Thyroid gland (tissue), 4 donors: Measurements from ENCODE around the gene LRTM1. TPM values are rescaled to one million over a fixed set of nuclear protein-coding genes. Genes with fewer than 3 reads are reported as not detected.

ENCODE experiments used
- DNase-seq, 2 donors: peaks; one replicate each; pipeline ENCODE4 v3.0.0-alpha.2; 2019
- H3K27ac ChIP-seq, 3 donors: fragments of 200-600 bp; sonication (generic); 1 replicate in 2 of 3; 2 replicates in 1 of 3; pipeline ENCODE4 v1.5.1; 2016 to 2019; ENCODE audit warnings: mild to moderate bottlenecking in 1 of 3, moderate library complexity in 1 of 3
- H3K27me3 ChIP-seq: fragments of 200-600 bp; sonication (generic); one replicate; pipeline ENCODE4 v1.5.1; 2019
- H3K36me3 ChIP-seq, 2 donors: fragments of 200-600 bp; sonication (generic); one replicate each; pipeline ENCODE4 v1.5.1; 2016 to 2019
- H3K4me1 ChIP-seq, 2 donors: fragments of 200-600 bp; sonication (generic); one replicate each; pipeline ENCODE4 v1.5.1; 2017 to 2019
- H3K4me3 ChIP-seq, 3 donors: fragments of 200-600 bp; sonication (generic); replicated peaks in 1 of 3; 1 replicate in 2 of 3; 2 replicates in 1 of 3; pipeline ENCODE4 v1.5.1; 2016; ENCODE audit warnings: mild to moderate bottlenecking in 1 of 3
- H3K9me3 ChIP-seq: fragments of 200-600 bp; sonication (generic); one replicate; pipeline ENCODE4 v1.5.1; 2017
- POLR2A ChIP-seq, 2 donors: fragments of 450-650 bp; IDR thresholded peaks; one replicate each; pipeline ENCODE4 v1.6.1; 2017; ENCODE audit warnings: antibody characterized with exemption in 2 of 2, mild to moderate bottlenecking in 2 of 2, moderate library complexity in 1 of 2
- WGBS, 2 donors: methylation state at CpG; one replicate each; pipeline ENCODE4 v1.1.5; 2017; 5-methylcytosine and 5-hydroxymethylcytosine counted together
- intact Hi-C: fragments of 100-400 bp; cut with DNase I; formaldehyde crosslinking; loops from one replicate; pipeline ENCODE4 v1.15.1; 2023
- total RNA-seq, 4 donors: library from RNA; depleted of rRNA; stranded (reverse); fragments of >200 nt; gene quantifications; one replicate each; pipeline ENCODE4 v1.2.3, GENCODE V29; 2016
- TF ChIP-seq, protein P1 (sequence below), 6 experiments: fragments of 200-600 bp in 3 of 6; fragments of 450-650 bp in 3 of 6; sonication (generic) in 3 of 6; IDR thresholded peaks; one replicate each; pipeline ENCODE4 v1.5.1; 2016 to 2019; ENCODE audit warnings: antibody characterized with exemption in 6 of 6, mild to moderate bottlenecking in 2 of 6, inconsistent platforms in 1 of 6, moderate library complexity in 1 of 6

Gene LRTM1
- total RNA-seq, 4 donors from 2014 or later, result not detected

GRCh38 chr3:54962200-54962599 is 34.3 kb upstream of the LRTM1 start:
- Histone ChIP-seq H3K4me3 (no peak overlapping the region), H3K4me1 (no peaks in the 10 kb centered on the region), H3K9me3 (no peaks in the 10 kb centered on the region), H3K27me3 (no peaks in the 10 kb centered on the region), H3K27ac (no peak overlapping the region), H3K36me3 (no peaks in the 10 kb centered on the region)
- intact Hi-C loops, result no loop called here
- 84 to 95% methylated on average over 2 of the region's 2 CpGs for WGBS, 2 donors
- TF ChIP-seq, protein P1, sequence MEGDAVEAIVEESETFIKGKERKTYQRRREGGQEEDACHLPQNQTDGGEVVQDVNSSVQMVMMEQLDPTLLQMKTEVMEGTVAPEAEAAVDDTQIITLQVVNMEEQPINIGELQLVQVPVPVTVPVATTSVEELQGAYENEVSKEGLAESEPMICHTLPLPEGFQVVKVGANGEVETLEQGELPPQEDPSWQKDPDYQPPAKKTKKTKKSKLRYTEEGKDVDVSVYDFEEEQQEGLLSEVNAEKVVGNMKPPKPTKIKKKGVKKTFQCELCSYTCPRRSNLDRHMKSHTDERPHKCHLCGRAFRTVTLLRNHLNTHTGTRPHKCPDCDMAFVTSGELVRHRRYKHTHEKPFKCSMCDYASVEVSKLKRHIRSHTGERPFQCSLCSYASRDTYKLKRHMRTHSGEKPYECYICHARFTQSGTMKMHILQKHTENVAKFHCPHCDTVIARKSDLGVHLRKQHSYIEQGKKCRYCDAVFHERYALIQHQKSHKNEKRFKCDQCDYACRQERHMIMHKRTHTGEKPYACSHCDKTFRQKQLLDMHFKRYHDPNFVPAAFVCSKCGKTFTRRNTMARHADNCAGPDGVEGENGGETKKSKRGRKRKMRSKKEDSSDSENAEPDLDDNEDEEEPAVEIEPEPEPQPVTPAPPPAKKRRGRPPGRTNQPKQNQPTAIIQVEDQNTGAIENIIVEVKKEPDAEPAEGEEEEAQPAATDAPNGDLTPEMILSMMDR (IDR thresholded peaks at IDR 0.05), result no peak
- no peak for TF ChIP-seq POLR2A (IDR thresholded peaks at IDR 0.05)
- DNase-seq, result no peak

- Histone ChIP-seq H3K9me3 (no peaks in the 10 kb centered on the region), H3K4me3 (no peak overlapping the region), H3K27ac (no peak overlapping the region), H3K4me1 (no peaks in the 10 kb centered on the region), H3K27me3 (no peaks in the 10 kb centered on the region), H3K36me3 (no peaks in the 10 kb centered on the region)
- TF ChIP-seq, protein P1 (IDR thresholded peaks at IDR 0.05), result no peak
- TF ChIP-seq POLR2A (IDR thresholded peaks at IDR 0.05), result no peak
- intact Hi-C loops, result no loop called here
- no peak for DNase-seq
- 74 to 80% methylated on average over 4 of the region's 4 CpGs for WGBS, 2 donors
Measured at GRCh38 chr3:54960701-54961100, 32.8 kb upstream of the LRTM1 start.

DNA sequence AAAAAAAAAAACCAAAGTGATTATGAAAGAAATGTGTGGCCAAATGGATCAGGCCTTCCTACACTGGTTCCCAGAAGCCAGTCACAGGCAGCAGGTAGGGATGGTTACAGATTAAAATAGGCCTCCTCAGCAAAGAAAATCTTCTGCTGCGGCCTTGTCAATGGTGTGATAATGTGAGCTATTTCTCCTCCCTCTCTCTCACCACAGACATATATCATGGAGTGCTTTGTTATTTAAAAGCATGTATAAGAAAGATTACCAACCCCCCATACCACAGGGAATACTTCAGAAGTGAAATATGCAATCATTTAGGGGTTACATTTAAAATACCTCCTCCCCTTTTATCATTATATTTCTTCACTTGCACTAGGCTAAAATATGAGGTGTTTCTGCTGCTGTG is 32.2 kb upstream of the LRTM1 start:
- Histone ChIP-seq H3K4me1 (no peaks in the 10 kb centered on the region), H3K36me3 (no peaks in the 10 kb centered on the region), H3K27ac (no peak overlapping the region), H3K9me3 (no peaks in the 10 kb centered on the region), H3K27me3 (no peaks in the 10 kb centered on the region), H3K4me3 (no peak overlapping the region)
- intact Hi-C loops, result no loop called here
- TF ChIP-seq, protein P1 (IDR thresholded peaks at IDR 0.05), result no peak
- no peak for TF ChIP-seq POLR2A (IDR thresholded peaks at IDR 0.05)
- DNase-seq, result no peak
- WGBS, 2 donors, result 97% methylated on average over 1 of the region's 1 CpG

DNA sequence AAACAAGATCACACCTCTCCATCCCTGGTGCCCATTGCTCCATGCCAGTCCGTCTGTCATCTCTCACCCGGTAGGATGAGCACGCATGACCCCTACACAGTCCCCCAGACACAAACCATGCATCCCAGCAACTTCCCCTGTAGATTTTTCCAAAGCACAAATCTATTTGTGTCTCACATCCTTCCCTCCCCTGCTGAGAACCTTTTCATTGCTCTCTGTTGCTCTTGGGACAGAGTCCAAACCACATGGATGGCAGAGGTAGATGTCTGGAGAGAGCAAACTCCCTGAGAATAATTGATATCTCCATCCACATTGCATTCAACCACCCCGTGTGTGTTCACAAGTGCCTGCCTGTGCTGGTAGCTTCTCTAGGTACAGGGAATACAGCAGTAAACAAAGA is 29.9 kb upstream of the LRTM1 start:
- Histone ChIP-seq H3K4me3 (no peak overlapping the region), H3K27me3 (no peaks in the 10 kb centered on the region), H3K9me3 (no peaks in the 10 kb centered on the region), H3K4me1 (no peaks in the 10 kb centered on the region), H3K36me3 (no peaks in the 10 kb centered on the region), H3K27ac (no peak overlapping the region)
- intact Hi-C loops, result no loop called here
- no peak for DNase-seq
- no peak for TF ChIP-seq POLR2A (IDR thresholded peaks at IDR 0.05)
- TF ChIP-seq, protein P1 (IDR thresholded peaks at IDR 0.05), result no peak
- 85 to 93% methylated on average over 4 of the region's 4 CpGs for WGBS, 2 donors

DNA sequence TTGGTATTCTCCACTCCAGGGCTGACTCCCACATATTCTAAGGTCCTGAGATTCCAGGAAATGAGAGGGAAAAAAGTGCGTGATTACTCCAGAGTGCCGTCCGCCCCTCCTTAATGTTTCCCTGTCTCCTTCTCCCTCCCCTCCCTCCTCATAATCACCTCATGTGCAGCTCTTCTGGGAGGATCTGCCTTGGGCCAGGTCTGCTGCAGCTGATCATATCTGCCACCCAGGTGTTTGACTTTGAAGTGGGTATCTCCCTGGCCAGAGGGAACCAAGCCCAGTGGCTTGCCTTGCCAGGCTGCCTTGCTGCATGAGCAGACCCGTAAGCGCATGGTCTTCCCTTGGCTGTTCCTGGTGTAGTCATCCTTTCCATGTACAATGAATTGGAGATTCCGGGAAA is 28.1 kb upstream of the LRTM1 start:
- DNase-seq, result no peak

More for the DNA sequence above, 28.1 kb upstream of the LRTM1 start:
- no peak overlapping the region for H3K4me3 ChIP-seq
- no peaks in the 10 kb centered on the region for H3K27me3 ChIP-seq
- intact Hi-C loops, result no loop called here
- no peaks in the 10 kb centered on the region for H3K4me1 ChIP-seq
- no peak overlapping the region for H3K27ac ChIP-seq
- no peaks in the 10 kb centered on the region for H3K9me3 ChIP-seq
- H3K36me3 ChIP-seq, result no peaks in the 10 kb centered on the region
- TF ChIP-seq POLR2A (IDR thresholded peaks at IDR 0.05), result no peak
- TF ChIP-seq, protein P1 (IDR thresholded peaks at IDR 0.05), result no peak
- WGBS, 2 donors, result 91 to 95% methylated on average over 6 of the region's 6 CpGs
